ENCODE results near the gene IFITM2.
A peak's percentile ranks its signal among the peaks of the same experiment; 100 is the strongest.
"Not testable (repeated sequence)": the region's sequence is repeated elsewhere in the genome, so short reads cannot be mapped to it uniquely, and the experiment has no call there.

Gene IFITM2

DNA sequence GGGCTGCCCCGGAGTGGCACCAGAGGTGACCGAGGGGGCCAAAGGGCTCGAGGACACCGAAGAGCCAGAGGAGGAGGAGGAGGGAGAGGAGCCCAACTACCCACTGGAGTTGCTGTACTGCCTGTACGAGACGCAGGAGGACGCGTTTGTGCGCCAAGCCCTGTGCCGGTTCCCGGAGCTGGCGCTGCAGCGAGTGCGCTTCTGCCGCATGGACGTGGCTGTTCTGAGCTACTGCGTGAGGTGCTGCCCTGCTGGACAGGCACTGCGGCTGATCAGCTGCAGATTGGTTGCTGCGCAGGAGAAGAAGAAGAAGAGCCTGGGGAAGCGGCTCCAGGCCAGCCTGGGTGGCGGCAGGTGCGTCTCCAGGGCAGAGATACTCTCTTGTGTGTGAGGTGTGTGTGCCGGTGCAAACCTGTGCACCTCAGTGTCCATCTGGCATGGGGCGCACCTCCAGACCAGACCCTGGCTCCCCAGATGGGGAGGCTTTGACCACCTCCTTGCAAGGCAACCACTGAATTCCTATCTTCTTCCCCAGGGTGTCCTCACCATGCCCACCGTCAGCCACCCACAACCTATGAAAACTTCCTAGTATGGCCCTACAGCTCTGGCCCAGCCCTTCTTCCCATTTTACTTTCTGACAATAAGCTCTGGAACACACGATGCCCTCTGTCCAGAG is 26.0 kb upstream of the IFITM2 start:
- DNase-seq = no peak

DNA sequence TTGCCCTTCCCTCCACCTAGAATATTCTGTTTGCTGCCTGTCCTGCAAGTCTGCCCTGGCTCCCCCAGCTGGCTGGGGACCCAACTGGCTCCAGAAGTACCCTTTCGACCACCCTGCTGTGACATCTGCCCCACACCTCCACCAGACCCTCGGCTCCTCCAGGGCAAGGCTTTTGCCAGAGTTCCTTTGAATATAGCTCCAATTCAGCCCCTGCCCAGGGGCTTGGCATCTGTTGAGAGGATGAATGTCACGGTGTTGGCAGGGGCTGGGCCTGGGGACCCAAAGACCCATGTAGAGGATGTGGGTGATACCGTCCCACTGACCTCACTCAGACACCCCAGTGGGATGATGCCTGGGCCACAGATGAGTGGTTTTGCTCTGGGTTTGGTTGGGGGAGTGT is 25.4 kb upstream of the IFITM2 start:
- no peak for DNase-seq

DNA sequence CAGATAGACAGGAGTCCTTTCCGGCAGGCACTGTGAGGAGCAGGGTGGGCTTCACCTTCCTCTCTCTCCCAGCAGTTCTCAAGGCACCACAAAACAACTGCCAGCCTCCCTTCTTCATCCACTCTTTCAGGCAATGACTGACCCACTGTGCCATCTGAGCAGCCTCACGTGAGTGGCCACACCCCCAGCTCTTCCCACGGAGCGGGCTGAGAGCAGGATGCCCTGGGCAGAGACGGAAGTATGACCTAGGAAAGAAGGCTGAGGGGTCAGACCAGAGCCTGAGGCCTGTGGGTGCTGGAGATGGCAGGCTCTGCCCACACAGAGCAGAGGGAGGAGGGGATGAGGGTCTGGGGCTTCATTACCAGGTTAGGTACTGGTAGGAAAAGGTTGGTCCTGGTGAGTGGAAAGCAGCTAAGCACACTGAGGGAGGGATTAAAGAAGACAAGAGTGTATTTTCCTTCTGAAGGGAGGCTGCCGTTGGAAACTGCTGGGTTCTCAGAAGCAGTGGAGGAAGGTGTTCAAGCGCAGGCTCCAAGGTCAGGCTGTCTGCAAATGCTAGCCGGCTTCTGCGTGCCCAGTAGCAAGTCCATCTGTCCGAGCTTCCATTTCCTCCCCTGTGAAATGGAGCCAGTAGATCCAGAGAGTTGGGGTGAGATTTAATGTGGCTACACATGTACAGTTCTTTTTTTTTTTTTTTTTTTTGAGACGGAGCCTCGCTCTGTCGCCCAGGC is 24.8 kb upstream of the IFITM2 start:
- no peak for DNase-seq

DNA sequence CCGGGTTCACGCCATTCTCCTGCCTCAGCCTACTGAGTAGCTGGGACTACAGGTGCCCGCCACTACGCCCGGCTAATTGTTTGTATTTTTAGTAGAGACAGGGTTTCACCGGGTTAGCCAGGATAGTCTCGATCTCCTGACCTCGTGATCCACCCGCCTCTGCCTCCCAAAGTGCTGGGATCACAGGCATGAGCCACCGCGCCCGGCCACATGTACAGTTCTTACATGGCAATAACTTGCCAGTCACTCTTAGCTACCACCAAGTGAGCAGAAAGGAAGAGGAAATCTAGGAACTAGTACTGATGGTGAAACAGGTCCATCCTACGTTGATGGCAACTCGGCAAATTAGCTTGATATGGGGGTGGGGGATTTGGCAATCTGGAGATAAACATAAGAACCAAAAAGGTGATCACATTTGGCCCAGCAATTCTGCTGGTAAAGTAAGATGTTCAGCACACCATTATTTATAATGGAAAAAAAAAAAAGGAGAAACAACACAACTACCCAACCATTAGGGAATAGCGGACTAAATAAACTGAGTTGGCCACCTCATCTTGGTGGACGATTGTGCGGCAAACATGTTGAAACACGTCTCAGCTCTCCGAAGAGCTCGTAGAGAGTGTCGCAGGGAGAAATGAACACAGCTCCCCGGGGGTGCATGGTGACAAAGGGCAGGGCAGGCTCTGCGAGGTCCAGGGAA is 24.1 kb upstream of the IFITM2 start:
- DNase-seq = no peak

DNA sequence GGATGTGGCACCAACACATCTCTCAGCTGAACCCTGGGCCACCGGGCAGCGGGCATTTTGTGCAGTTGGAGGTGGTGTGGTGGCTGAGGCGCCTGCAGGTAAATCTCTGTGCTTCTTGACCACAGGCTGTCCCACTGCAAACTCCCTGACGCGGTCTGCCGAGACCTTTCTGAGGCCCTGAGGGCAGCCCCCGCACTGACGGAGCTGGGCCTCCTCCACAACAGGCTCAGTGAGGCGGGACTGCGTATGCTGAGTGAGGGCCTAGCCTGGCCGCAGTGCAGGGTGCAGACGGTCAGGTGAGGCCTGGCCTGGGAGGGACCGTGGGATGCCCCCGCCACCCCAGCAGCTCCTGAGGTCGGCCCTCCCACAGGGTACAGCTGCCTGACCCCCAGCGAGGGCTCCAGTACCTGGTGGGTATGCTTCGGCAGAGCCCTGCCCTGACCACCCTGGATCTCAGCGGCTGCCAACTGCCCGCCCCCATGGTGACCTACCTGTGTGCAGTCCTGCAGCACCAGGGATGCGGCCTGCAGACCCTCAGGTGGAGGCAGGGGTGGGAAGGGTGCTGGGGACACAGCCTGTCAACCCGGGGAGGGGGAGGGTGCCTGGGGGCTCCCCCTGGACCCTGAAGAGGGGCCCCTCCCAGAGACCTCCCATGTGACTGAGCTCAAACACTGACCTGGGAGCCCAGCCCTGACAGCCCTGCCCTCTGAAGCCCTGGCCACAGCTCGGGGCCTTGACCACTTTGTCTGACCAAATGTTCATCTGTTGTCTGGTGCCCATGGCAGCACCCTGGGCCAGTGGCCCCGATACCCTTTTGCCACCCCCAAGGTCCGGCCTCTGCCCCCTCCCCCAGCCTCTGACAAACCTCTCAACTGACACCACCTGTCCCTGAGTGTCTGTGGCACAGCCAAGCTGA is 23.3 kb upstream of the IFITM2 start:
- DNase-seq = no peak

DNA sequence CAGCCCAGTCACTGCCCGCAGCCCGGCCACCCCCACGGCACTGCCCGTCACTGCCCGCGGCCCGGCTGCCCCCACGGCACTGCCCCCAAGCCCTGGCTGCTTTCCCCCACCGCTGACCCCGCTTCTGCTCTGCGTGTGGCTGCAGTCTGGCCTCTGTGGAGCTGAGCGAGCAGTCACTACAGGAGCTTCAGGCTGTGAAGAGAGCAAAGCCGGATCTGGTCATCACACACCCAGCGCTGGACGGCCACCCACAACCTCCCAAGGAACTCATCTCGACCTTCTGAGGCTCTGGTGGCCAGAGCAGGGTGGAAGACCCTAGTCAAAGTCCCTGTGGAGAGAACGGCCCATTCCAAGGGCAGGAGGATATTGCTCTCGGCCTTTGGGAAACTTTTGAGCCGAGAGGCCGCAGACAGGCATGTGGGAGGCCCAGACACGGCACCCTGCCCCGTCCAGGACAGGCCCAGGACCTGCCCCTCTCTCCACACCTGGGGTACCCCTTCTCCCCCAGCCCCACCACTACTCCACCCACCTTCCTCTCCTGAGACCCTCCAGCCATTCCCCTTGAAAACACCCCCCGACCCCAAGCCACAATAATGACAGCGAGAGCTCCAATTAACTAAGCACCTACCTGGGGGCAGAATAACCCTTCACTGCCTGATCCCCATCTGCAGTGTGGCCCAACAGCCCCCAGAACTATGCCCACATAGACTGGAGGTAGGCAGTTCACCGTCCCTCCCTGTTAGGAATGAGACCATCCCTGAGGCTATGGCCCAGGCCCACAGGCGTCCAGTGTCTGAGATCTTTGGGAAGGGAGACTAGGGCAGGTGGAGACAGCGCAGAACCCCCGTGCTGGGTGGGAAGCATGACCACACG is 22.4 kb upstream of the IFITM2 start:
- no peak for DNase-seq

DNA sequence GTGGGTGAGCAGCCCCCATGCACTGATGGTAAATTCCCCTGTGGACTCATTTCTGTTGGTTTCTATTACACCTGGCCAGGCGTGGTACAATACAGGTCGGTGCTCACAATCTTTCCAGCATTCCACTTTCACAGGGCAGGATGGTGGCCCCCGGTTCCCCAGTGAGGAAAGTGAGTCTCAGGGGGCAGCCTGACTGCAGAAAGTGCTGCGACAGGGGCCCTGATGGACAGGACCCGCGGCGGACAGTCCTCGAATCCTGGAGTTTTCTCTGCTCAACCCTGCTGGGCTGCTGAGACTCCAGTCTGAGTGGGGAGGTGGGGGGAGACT is 21.8 kb upstream of the IFITM2 start:
- DNase-seq = no peak

DNA sequence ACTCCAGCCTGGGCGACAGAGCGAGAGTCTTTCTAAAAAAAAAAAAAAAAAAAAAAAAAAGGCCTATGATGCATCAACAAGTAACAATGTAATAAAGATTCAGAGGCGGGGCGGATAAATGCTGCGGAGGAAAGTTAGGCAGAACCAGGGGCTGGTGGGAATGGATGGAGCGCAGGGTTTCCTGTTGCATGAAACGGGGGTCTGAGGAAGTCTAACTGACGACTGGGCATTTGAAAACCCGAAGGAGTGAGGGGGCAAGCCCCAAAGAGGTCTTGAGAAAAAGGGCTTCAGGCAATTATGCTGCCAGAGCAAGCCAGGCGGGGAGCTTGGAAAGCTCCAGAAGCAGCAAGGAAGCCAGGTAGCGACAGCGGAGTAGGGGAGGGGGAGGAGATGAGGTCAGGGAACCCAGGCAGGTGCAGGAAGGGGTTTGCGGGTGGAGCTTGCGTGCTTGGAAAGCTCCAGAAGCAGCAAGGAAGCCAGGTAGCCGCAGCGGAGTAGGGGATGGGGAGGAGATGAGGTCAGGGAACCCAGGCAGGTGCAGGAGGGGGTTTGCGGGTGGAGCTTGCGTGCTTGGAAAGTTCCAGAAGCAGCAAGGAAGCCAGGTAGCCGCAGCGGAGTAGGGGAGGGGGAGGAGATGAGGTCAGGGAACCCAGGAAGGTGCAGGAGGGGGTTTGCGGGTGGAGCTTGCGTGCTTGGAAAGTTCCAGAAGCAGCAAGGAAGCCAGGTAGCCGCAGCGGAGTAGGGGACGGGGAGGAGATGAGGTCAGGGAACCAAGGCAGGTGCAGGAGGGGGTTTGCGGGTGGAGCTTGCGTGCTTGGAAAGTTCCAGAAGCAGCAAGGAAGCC is 20.4 kb upstream of the IFITM2 start:
- DNase-seq = not testable (repeated sequence)

DNA sequence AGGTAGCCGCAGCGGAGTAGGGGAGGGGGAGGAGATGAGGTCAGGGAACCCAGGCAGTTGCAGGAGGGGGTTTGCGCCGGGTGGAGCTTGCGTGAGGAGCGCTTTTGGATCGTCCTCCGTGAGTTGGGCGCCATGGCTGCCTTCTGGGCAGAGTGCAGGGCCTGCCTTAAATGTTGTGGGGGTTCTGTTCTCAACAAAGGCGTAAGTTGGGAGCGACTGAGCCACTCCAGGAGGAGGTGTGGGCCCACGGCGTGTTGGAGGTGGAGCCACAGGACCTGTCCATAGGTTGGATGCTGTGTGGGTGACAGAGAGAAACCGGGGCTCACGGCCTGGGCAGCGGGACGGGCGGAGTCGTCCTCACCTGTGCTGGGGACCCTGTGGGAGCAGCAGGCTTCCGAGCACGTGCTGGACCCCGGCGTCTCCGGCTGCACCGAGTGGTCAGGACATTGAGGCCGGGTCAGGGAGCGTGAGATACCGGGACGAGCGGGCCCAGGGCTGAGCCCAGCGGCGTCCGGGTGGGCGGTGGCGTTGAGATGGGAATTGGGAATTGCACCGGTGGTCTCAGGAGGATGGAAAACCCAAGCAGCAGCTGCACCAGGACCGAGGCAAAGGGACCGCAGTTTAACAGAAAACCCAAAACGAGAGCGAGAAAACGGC is 19.7 kb upstream of the IFITM2 start:
- no peak for DNase-seq

DNA sequence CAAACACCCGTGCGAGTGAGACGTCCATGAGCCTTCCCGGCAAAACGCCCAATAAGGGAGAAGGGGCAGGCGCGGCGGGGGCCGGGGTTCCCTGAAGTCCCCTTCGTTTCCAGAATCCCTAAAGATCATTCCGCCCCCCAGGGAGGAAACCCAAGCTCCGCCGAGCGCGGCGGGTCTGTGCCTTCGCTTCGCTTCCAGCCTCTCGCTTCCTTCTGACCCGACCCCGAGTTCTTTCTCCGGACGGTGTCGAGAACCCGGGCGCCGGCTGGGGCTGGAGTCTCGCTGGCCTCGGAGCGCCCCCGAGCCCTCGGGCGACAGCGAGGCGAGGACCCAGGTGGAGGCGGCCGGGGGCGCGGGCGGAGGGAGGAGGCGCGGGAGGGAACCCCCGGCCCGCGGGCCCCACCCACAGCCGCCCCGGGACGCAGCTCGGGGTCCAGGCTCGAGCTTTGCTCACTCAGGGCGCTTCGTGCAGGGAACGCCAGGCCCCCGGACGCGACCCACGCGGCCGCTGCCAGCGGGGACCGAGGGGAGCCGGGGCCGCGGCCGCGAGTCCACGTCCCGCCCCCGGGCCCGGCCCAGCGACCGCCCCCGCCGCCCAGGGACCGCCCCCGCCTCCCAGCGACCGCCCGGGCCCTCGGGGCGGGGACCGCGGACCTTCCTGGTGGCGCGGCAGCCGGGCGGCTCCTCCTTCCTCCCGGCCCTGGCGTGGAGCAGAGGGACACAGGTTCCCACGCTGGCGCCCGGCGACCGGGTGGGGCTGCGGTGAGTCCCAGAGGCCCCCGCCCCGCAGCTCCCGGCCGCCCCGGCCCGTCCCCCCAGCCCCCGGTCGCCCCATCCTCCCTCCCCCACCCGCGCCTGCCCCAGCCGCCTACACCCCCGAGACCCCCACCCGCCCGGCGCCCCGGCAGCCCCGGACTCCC is 18.9 kb upstream of the IFITM2 start, which contains the start of gene PGGHG:
Gene PGGHG, plus strand, starts transcription at position 649 of the 920 bp plus-strand sequence. CDS start 691 bp downstream, outside the sequence.
- peak in 3 of 56 donors; percentile 31 to 58 (median 42) for DNase-seq

DNA sequence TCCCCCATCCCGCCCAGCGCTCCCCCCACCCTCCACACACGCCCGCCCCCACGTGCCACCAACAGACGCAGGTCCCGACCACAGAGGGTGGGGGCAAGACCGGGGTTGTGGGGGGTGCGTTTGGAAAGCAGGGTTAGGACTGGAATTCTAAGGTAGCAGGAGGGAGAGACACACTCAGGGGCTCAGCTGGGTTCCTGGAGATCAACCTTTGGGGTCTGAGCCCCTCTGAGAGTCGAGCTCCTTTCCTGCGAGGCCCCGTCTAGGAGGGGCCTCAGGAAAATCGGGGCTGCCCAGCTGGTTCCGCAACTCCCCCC is 18.3 kb upstream of the IFITM2 start:
- no peak for DNase-seq

DNA sequence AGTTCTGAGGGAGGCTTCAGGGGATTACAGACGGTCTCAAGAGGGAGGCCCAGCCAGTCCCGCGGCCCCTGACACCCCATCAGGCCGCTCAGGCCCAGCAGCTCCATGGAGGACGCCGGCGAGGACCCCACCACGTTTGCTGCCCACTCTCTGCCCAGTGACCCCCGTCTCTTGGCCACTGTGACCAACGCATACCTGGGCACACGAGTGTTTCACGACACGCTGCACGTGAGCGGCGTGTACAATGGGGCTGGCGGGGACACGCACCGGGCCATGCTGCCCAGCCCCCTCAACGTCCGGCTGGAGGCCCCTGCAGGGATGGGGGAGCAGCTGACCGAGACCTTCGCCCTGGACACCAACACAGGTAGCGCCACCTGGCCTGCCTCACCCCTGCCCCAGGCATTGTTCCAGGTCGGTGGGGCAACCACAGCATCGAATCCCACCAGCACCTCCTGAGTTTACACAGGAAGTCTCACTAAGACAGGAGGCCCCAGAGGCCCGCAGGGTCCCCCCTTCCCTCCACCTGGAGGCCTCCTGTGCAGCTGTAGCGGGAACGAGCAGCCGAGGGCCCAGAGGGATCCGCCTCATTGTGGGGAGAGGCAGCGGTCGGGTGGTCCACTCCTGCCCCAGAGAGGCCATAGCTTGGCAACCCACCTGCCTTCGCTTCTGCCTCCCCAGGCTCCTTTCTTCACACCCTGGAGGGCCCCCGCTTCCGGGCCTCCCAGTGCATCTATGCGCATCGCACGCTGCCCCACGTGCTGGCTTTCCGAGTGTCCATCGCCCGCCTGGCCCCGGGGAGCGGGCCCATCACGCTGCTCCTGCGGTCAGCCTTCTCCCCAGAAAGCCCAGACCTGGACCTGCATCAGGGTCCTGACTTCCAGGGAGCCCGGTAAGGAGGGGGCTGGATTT is 17.6 kb upstream of the IFITM2 start:
- DNase-seq = no peak

DNA sequence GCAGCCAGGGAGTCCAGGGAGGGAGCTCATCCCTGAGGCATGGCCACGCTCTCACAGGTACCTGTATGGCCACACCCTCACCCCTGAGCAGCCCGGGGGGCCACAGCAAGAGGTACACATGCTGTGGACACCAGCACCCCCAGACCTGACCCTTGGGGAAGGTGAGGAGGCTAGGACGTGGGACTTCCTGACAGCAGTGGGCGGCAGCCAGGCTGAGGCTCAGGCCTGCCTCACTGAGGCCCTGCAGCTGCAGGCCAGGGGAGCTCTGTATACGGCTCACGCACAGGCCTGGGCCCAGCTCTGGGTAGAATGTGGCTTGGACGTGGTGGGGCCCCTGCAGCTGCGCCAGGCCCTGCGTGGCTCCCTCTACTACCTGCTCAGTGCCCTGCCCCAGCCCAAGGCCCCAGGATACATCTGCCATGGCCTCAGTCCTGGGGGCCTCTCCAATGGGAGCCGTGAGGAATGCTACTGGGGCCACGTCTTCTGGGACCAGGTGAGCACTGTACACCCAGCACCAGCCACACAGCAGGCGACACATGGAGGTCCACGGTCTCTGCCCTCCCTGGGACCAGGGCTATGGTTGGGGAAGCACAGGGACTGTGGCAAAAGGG is 16.9 kb upstream of the IFITM2 start:
- DNase-seq = no peak

DNA sequence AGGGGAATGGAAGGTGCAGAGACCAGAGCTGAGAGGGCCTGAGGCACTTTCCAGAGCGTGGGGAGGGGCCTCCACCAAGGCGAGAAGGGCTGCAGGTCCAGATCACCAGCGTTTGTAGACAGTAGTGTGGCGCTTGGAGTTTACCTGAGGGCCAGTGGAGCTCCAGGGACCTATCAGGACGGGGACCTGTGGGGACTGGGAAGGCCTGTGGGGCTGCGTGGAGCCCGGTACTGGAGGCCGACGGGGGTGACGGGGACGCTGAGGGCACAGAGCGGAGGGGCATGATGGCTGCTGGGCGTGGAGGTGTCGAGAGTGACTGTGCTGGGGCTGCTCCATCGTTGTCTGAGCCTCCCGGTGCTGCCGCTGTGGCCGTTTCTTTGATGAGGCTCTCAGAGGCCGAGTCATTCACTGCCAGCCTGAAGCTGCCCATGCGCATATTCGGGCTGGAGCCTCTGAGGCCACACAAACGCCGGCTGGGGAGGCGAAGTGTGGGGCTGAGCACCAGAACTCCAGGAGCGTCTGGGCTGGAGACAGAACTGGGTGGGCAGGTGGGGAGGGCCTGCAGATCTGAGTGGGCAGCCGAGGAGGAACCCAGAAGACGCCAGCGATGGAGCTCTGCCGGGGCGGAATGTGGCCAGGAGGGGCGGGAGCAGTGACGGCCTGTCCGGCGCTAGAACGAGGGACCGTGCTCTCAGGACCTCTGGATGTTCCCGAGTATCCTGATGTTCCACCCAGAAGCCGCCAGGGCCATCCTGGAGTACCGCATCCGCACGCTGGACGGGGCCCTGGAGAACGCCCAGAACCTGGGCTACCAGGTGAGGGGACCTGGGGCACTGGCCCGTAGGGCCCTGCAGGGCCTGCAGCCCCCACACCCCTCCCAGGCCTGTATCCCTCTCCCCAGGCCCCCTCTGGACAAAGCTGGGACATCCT is 16.1 kb upstream of the IFITM2 start:
- no peak for DNase-seq

Measured in nucleus accumbens (tissue), 56 donors.